GM19238 (cell line): ENCODE measurements around the gene IL22RA1.

Source experiments
- DNase-seq: peaks from one replicate; pipeline ENCODE4 v3.0.0; 2011; ENCODE audit warnings: low spot score; ENCODE audit not compliant: insufficient read length

Gene IL22RA1

DNA sequence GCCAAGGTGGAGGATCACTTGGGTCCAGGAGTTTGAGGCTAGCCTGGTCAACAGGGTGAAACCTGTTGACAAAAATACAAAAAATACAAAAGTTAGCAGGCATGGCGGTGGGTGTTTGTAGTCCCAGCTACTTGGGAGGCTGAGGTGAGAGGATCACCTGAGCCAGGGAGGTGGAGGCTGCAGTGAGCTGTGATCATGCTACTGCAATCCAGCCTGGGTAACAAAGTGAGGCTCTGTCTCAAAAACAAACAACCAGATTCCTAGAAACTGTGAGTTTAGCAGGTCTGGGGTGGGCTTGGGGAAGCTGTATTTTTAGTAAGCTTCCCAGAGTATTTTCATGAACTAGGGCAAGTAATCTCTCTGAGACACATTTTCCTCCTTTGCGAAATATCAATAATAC lies 25.8 kb downstream of the IL22RA1 start:
- DNase-seq: no peak

GRCh38 chr1:24114753-24115152 lies 28.2 kb downstream of the IL22RA1 start:
- DNase-seq: no peak

DNA sequence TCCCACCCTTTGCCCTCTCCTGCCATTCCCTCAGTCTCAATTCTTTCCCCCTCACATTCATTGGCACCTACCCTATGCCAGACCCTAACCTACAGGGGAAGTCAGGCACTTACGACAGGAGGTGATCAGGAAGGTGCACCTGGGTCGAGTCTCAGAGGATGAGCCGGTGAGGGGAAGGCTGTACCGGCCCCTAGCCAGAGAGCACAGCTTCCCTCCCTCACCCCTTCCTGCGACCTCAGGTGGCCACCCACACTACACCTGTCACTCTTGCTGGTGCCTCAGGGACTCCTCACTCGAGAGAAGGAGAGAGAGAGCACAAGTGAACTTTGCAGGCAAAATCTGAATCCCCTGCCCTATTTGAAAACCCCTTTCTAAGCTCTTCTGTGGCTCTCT lies 29.3 kb downstream of the IL22RA1 start:
- DNase-seq: no peak

DNA sequence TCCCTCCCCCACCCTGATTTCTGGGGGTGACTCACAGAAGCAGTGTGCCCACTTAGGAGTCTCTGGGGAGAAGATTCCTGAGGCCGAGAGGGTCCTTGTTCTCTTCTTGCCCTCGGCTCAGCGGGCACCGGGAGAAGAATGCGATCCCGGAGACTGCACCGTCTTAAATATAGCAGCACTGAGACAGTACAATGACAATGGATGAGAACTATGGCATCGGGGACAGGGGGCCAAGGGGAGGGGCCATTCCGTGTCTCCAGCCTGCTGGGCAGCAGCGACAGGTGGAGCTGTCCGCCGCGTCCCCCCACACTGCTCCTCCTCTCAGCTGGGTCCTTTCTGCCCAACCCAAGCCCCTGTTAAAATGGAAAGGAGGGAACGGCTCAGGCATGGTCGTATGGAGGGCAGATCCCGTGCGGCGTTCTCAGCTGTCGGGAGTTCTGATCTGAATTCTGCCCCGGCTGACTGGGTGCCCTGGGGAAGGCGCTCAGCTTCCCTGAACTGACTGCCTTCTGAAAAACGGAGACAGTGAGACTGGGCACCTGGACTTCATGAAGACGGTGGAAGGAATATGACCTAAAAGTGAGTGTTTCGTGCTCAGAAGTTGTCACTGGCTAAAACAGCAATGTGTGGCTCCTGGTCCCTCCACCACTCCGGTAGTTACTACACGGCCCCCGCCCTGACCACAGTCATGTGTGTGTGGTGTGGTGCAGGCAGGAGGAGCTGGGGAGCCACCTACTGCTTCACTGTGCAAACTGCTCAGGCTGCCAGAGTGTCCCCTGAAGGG lies 30.8 kb downstream of the IL22RA1 start, which contains the start of gene MYOM3:
TSS of gene MYOM3 (minus strand) at position 140 of the 784 bp plus-strand sequence. CDS start 3,499 bp downstream, outside the sequence.
- DNase-seq: peak; percentile 39

DNA sequence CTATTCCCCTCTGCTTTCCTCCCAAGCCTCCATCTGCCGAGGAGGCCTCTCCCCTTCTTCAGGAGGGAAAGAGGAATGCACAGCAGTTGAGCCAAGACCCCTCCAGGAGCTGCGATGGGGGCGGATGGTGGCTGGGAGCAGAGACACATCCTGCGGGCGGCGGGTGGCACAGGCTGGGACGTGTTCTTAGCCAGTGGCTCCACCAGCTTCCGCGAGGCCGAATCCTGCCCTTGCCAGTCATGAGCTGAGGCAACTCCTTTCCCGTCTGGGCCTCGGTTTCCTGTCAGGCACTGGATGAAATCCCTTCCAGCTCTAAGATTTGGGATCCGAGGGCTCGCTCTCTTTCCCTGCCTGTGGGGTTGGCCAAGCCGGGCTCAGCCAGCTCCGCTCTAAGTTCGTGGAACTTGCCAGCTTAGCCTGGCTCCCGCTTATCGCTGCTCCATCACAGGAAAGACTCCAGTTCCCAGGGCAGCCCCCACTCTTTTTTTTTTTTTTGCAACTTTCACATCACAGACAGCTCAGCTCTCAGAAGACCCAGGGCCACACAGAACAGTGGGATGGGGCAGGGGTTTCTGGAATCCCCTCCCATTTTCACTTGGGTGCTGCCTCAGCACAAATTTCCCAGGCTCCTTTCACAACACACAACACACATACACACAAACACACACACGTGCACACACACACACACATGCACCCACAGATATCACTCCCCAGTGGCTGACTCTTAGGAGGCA lies 31.5 kb downstream of the IL22RA1 start:
- no peak for DNase-seq

DNA sequence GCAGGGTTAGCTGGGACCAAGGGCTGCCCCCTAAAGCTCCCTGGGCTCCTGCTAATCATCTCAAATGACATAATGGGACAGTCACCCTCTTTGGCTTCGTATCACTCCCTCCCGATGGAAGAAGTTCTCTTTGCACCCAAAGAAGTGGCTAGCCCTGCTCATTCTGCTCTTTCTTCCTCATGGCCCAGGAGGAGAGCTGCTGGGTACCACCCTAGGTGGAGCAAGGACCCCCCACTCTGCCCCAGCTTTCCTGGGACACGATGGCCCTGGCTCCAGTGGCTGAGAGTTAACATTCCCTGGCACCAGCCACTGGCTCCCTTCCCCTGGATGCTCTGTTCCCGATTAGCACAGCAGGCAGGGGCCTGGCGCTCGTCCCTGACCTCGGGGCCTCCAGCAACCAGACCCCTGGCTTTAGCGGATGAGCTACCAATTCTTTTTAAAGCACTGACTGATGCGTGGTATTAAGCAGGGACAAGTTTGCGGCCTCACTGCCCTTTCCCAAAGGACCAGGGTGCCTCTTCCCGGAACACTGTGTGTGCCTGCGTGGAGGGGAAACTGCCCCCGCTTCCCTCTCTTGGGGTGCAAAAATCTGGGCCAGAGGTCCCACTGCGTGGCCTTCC lies 32.2 kb downstream of the IL22RA1 start:
- no peak for DNase-seq

- no peak for DNase-seq
Observed at GRCh38 chr1:24109686-24110475, 33.1 kb downstream of the IL22RA1 start.

- no peak for DNase-seq
Observed at GRCh38 chr1:24109166-24109483, 33.8 kb downstream of the IL22RA1 start.

GRCh38 chr1:24108334-24109165 lies 34.4 kb downstream of the IL22RA1 start:
- no peak for DNase-seq

DNA sequence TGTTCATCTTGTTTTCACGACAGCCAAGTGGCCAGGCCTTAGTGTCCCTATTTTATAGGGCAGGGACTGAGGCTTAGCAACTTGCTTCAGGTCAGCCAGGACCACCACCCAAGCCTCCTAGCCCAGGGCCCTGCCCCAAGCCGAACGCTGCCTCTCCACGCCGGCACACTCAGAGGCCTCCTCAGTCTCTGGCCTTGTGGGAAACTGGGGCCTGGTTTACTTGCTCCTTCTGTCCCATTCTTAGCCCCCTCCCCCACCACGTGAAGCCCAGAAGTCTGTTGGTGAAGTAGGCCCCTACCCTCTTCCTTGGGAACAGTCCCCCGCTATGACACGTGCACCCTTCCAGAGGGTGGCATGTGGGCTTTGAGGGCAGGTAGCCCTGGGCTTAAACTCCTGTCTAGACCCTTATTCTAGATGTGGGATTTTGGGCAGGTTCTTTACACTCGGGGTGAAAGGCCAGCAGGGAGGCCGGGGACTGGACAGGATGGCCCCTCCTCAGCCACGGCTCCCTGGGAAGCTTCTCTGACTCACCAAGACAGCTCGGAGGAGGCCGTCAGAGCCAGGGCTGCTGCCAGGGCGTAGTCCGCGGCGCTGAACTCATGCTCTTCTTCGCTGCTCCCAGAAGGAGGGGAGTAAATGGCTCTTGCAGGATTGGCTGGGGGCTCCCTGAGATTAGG lies 35.3 kb downstream of the IL22RA1 start:
- no peak for DNase-seq

GRCh38 chr1:24105368-24106160 lies 37.4 kb downstream of the IL22RA1 start:
- DNase-seq: no peak

GRCh38 chr1:24104854-24105253 lies 38.1 kb downstream of the IL22RA1 start:
- no peak for DNase-seq

DNA sequence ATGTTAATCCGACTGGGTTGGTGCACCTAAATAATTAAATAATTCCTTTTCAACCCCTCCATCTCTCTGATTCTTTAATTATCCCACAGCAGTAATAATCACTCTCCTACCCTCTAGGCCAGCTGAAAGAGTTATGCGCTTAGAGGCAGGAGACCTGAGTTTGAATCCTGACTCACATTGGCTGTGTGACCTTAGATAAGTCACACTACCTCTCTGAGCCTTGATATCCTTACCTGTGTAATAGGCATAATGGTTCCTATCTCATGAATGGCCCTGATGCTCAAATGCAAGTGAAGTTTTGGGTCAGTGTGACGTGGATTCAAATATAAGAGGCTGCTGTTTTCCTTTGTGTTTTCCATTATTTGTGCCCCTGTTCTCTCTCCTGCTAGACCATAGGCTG lies 39.1 kb downstream of the IL22RA1 start:
- no peak for DNase-seq

DNA sequence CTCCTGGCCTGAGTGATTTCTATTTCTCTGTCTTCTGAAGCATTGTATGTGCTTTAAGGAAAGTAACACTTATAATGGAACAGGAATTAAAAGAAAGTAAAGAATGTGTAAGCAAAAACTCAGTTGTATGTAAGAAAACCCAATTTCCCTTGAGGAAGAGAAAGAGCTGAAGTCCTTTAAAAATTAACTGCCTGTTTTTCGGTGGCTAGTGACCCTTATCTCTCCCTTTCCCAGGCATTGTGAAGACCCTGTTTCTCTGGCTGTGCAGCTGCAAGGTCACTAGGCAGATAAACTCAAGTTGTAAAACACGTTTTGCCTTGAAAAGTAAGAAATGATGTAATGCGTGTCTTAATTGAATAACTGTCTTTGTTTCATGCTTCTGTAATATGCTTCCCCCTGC lies 39.5 kb downstream of the IL22RA1 start:
- DNase-seq: no peak

DNA sequence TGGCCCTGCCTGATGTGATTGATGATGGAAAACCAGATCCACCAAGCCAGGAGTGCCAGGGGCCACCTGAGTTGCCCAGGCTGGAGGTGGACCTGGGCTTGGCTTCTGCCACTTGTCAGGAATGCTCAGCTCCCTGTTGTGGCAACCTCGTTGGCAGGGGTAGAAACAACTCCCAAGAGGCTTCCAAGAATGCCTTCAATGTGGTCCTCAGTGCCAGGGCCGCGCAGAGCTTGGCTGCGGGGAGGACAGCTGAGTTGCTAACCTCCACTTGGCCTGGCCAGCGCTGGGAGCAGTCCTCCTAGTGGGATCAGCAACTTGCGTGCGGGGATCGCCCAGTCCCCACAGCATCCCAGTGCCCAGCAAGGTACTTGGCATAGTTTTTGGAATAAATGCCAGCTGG lies 40.0 kb downstream of the IL22RA1 start:
- no peak for DNase-seq

DNA sequence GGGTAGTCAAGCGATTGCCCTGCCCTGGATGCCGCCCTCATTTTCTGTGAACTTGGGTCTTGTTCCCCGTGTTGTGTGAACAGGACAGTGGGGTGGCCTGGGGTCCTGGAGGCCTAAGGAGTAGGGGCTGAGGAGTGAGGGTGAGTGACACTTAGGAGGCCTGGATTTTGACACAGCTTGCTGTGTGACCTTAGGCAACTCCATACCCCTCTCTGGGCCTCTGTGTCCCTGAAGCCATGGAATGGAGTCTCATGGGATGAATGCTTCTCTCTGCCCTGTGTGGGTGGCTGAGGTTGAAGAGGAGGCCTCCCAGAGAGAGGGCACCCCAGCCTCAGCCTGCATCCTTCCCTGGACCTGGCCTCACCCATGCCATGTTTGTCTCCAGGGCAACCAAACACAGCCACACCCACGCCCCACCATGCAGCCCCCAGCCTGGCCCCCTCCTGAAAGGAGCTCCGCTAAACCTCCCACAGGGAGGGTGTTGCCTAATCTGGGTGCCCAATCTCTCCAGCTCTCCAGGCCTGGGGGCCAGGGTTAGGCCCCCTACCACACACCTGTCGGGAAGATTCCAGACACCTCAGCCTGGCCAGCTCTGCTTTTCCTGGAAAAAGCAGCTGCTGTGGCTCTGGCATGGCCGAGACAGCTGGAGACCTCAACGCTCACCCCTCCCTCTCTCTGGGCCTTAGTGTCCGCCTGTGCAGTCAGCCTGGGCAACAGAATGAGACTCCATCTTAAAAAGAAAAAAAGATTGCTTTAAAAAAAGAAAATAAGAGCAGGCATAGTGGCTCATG lies 40.9 kb downstream of the IL22RA1 start:
- DNase-seq: no peak

GRCh38 chr1:24100945-24101737 lies 41.8 kb downstream of the IL22RA1 start:
- no peak for DNase-seq
